ENCODE data around the gene TMEM61.

The TMEM61 gene

DNA sequence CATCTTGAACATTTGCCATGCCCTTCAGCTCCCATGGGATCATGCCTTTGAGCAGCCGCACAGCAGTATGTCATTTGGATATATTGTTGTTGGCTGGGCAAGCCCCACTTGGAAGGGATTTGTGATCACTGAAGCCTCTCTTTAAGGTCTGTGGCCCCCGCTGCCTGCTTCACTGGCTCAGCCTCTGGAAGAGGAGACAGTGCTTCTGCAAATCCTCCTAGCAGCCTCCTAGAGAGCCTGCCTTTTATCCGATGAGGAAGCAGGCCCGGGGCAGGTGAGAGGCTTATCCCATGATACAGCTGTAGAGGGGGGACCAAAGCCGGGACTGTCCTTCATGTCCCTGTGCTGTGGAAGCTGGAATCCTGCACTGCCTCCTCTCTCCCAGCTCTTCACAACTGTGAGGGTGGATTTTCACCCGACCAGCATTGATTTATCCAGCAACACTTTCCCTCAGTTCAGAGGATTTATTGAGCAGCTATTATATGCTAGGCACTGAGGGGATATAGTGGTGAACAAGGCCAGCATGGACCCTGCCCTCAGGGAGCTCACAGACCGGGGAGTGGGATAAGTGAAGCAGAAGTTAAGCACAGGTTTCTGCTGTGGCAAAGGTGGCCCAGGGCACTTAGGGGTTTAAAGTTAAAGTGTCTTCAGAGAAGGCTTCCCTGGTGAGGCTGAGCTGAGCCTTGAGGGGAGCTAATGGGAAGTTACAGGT is 3.9 kb downstream of the TMEM61 start:
- in situ Hi-C loops (cut with HindIII; ENCODE audit: low sequenced_read_pairs), result no loop called here

DNA sequence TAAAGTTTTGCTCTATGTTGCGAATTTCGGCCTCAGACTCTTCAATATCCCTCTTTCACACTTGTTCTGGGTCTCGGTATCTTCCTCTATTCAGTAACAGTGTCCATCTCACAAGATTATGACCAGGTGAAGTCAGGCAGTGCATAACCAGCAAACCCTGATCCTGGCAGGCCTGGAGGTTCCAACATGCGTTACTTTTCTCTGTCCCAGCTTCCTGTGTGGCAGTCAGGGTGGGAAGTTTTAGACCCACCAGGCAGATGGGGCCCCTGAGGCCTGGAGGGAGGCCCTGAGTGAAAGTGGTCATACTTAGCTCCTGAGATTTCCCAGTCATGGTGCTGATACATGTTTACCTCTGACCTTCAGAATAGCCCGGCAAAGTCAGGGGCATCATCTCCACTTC is 5.1 kb downstream of the TMEM61 start:
- in situ Hi-C loops (cut with HindIII; ENCODE audit: low sequenced_read_pairs), result no loop called here

DNA sequence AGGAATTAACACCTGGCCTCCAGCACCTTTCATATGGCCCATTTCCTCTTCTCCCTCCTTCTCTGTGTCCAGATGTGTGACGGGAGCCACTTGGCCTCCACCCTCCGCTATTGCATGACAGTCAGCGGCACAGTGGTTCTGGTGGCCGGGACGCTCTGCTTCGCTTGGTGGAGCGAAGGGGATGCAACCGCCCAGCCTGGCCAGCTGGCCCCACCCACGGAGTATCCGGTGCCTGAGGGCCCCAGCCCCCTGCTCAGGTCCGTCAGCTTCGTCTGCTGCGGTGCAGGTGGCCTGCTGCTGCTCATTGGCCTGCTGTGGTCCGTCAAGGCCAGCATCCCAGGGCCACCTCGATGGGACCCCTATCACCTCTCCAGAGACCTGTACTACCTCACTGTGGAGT is 5.6 kb downstream of the TMEM61 start:
- in situ Hi-C loops (cut with HindIII; ENCODE audit: low sequenced_read_pairs), result no loop called here

DNA sequence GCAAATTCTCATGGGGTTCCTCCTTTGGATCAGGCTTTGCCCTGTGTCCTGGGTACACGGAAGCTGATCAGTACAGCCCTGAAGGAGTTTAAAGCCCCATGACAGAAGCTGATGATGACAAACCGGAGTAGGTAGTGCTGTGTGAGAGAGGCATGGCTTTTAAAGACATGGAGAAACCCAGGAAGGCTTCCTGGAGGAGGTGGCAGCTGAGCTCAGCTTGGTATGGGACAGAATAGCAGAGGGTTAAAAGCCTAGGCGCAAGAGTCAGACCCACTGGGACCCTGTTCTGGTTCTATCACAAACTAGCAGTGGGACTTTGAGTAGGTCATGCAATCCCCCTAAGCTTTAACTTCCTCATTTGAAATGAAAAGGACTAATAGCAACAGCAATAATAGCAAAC is 6.1 kb downstream of the TMEM61 start:
- in situ Hi-C loops (cut with HindIII; ENCODE audit: low sequenced_read_pairs), result no loop called here

DNA sequence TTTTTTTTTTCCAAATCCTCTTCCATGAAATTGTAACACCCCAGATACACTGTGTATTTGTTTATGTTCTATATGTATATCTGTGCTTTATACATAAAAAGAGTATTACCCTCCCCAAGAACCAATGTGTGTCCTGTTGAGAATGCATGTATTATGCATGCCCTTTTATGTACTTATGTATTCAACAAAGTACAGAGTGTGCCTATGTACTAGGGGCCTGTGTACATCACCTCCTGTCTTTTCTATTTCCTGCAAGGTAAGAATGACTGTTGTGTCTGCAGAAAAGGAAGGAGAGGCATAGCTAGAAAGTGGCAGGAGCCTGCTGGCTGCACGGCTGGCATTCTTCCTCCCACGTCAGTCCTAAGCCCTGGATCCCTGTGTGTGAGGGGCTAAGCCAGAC is 7.0 kb downstream of the TMEM61 start:
- in situ Hi-C loops (cut with HindIII; ENCODE audit: low sequenced_read_pairs), result no loop called here

DNA sequence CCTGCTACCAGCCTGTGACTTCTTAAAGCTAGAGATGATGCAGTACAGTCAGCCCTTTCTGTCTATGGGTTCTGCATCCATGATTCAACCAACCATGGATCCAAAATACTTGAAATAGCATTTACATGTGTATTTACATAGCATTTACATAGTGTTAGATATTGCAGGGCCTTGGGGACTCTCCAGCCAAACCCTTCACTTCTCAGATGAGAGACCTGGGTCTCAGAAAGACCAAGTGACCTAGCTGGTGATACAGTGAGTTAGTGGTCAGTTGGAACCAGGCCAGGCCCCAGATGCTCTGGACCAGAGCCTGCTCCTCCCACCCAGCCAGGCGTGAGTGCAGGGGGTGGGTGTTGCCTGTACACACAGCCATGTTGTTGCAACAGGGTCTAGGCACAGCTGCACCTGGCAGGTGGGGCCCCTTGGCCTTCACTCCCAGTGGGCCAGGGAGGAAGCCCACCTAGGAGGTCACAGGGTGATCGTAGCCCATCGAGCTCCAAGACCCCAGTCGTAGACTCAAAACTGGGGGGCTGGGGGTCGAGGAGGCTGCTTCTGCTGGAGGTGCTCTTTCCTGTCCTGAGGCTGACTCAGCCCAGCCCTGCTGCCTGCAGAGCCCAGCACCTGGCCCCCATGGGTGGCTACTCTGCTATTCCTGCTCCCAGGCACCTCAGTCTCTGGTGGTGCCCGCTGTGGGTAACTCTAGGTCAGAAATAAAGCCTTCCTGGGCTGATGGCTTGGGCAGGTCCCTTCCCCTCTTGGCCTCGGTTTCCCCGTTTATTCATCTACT is 7.7 kb downstream of the TMEM61 start:
- in situ Hi-C loops (cut with HindIII; ENCODE audit: low sequenced_read_pairs), result no loop called here

DNA sequence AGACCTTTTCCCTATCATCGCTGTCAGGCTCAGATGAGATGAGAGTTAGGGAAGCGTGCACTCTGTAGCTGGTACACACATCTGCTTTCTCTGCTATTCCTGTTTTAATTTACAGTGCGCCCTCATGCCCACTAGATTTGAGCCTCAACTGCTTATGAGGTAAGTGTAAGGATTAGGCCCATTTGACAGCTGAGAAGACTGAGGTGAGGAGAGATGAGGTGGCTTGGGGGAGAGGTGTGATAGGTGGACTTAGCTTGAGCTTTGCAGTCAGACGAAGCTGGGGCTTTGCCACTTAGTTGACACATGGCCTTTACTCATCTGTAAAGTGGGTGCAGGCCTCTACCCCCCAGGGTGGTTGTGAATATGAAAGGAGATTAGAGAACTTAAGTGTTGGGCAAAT is 8.5 kb downstream of the TMEM61 start:
- in situ Hi-C loops (cut with HindIII; ENCODE audit: low sequenced_read_pairs), result no loop called here

DNA sequence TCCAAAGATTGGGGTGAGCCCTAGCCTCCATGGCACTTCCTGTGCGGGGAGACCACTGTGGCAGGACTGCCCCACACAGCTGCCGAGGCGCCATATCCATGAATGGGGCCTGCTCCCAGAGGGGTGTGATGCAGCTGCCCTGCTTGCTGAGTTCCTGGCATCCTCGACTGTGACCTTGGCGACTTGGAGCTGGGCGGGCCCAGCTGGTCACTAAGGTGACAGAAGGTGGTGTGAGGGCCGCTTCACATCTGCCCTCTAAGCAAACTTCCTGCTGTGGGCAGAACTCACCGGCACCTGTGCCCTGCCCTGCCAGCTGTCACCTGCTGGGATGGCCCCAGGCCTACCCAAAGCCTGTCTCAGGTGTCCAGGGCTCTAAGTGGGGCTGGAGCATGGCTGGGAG is 9.0 kb downstream of the TMEM61 start:
- in situ Hi-C loops (cut with HindIII; ENCODE audit: low sequenced_read_pairs), result no loop called here

DNA sequence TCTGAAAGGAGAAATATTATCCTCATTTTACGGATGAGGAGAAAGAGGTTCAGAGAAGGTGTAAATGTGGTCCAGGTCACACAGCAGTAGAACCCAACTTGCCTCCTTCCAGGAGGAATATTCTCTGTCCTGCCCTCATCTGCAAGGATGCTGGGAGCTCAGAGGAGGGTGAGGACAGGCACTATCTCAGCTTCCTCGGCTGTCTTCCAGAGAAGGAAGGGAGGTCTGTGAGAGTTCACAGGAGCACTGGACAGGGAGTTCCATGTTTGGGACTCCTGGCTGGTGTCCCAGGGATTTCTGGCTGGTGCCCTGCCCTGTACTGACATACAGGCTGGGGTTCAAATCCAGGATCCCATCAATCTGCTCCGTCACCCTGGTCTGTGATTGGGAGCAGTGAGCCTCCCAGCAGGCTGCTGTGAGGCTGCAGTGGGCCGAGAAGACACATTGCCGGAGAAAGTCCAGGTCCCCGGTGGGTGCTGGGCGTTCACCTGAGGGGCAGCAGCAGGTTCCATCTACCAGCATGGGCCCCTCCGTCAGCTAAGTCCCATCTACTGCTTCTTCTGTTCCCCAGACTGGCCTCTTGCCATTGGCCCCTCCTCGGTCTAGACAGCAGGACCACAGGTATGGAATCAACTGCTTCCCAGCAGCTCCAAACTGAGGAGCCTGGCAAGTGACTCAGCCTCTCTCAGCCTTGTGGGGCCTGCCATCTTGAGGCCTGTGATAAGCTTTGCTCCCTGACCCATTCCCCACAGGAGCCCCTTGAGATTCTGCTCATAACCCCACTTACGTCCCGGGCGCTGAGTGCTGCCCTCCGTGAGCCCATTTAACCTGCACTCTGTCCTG is 9.8 kb downstream of the TMEM61 start:
- in situ Hi-C loops (cut with HindIII; ENCODE audit: low sequenced_read_pairs), result loop anchor here (5.0 kb wide), 2 partner anchors 43 to 57 kb away; no protein-coding TSS in a partner anchor

DNA sequence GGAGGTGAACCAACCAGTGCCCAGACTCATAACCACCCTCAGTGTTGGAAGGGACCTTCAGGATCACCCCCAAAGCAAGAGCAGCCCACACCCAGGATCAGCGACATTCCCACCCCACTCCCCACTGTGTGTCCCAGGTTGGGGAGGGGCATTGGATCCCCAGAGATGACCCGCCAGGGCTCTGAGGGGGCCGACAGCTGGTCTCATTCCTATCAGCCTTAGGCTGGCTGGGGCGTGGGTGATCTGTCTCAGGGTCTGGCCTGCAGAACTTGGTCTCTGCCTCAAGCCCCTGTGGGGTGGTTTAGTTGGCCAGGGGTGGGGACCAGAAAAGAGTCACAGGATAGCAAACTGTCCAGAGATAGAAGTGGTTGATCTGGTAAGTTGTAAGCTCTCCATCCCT is 10.5 kb downstream of the TMEM61 start:
- in situ Hi-C loops (cut with HindIII; ENCODE audit: low sequenced_read_pairs), result loop anchor here (5.0 kb wide), 2 partner anchors 44 to 56 kb away; no protein-coding TSS in a partner anchor

DNA sequence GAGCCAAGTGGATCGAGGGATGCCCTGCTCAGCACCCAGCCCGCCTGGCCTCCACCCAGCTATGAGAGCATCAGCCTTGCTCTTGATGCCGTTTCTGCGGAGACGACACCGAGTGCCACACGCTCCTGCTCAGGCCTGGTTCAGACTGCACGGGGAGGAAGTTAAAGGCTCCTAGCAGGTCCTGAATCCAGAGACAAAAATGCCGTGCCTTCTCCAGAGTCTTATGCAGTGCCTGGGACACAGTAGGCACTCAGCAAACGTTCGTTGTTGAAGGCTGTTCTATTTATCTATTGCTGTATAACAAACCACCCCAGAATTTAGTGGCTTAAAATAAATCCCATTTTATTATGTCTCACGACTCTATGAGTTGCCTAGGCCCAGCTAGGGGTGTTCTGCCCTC is 11.5 kb downstream of the TMEM61 start:
- in situ Hi-C loops (cut with HindIII; ENCODE audit: low sequenced_read_pairs), result loop anchor here (5.0 kb wide), 2 partner anchors 45 to 55 kb away; no protein-coding TSS in a partner anchor

DNA sequence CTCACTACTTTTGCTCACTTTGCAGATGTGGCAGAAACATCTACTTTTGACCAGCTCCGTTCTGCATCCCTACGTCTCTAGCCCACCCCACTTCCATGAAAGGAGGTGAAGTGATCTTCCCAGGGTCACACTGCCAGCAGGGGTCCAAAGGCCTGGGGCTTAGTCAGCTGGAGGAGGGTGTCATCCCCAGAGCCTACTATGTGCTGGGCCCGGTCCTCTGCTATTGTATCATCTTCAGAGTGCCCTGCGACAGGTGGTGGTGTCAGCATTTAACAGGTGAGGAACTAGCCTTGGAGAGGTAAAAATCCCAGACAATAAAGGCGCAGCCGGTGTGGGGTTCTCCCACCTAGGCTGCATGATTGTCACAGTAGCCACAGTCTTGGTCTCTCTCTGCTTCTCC is 12.7 kb downstream of the TMEM61 start:
- in situ Hi-C loops (cut with HindIII; ENCODE audit: low sequenced_read_pairs), result loop anchor here (5.0 kb wide), 2 partner anchors 46 to 54 kb away; no protein-coding TSS in a partner anchor

DNA sequence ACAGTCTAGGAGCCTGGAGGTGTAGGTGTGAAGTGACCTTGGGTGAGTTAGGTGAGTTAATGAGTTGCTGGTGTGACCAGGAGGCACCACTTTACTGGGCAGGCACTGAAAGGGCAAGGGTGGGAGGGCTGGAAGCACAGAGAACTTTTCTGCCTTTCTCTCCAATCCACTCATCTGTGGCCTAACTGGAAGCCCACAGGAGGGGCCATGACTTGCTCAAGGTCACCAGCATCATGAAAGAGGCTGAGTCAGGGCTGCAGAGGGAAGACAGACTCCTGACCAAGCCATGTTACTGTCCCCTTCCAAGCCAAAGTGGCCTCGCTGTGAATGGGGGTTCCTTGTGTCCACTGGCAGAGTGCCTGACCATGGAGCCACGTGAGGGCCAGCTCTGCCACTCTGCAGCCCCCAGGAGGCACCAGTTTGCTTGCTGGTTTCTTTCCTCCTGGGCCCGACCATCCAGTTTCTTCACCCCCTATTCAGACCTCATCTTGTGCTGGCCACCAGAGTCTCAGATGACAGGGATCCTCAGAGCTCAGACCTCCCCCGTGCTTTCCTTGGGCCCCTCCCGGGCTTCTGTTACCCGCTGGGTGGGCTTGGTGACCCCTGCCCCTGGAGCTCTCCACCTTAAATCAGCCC is 14.0 kb downstream of the TMEM61 start:
- in situ Hi-C loops (cut with HindIII; ENCODE audit: low sequenced_read_pairs), result loop anchor here (5.0 kb wide), 2 partner anchors 47 to 53 kb away; no protein-coding TSS in a partner anchor

DNA sequence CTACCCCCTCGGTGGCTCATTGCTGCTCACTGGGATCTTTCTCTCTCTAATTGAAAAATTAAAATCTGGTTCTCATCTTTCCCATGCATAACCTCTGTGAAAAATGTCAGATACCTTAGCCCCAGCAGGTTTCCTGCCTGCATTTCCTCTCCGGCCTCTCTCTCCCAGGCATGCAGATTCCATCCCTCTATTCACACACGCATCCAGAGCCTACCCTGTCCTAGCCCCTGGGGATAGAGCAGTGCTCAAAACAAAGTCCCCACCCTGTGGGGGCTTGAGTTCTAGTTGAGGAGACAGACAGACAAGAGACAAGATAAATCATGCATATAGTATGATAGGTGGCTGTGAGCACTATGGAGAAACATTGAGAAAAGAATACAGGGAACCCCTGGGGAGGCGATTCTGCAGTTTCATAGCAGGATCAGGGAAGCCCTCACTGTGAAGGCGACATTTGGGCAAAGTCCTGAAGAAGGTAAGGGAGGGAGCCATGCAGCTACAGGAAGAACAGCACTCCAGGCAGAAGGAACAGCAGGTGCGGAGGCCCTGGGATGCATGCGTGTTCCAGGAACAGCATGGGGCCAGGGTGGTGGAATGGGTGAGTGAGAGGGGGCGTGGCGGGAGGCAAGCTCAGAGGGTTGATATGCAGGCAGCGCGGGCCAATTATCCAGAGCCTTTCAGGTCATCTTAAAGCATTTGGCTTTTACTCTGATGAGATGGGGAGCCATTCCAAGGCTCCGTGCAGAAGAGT is 14.8 kb downstream of the TMEM61 start:
- in situ Hi-C loops (cut with HindIII; ENCODE audit: low sequenced_read_pairs), result no loop called here

DNA sequence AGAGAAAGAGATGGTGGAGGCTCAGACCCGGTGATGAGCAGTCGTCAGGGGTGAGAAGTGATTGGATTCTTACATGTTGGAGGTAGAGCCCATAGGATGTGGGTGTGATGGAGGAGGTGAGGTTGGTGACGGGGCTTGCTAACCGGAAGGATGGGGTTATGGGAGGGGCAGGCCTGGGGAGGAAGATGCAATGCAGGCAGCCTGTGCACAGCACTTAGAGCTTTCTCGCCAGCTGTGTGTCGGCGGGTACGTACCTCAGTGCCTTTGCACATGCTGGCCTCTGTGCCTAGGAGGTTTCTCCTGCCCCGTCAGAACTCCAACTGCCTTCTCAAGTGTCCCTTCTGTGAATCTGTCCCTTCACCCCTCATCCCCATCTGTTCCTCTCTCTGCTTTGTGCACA is 15.4 kb downstream of the TMEM61 start:
- in situ Hi-C loops (cut with HindIII; ENCODE audit: low sequenced_read_pairs), result no loop called here

DNA sequence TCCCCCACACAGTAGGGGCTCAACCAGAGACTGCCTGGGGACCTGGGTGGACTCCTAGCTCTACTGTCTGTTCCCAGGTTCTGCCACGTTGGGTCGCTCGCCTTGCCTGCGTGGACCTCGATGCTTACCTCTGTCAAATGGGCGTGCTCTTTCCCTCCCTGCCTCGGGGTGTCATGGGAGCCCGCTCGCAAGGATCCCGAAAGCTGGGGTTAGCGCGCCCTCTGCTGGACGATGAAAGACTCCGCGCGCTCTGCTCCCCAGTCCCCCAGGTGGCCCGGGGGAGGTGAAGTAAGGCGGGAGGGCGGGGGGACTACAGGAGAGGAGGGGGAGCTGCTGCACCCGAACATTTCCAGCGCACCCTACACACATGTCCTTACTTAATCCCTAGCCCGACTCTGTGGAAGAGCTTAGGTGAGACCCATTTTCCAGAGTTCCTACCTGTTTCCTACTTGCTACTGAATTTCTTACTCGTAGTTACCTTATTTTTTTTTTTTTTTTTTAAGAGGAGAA is 16.0 kb downstream of the TMEM61 start:
- in situ Hi-C loops (cut with HindIII; ENCODE audit: low sequenced_read_pairs), result no loop called here

DNA sequence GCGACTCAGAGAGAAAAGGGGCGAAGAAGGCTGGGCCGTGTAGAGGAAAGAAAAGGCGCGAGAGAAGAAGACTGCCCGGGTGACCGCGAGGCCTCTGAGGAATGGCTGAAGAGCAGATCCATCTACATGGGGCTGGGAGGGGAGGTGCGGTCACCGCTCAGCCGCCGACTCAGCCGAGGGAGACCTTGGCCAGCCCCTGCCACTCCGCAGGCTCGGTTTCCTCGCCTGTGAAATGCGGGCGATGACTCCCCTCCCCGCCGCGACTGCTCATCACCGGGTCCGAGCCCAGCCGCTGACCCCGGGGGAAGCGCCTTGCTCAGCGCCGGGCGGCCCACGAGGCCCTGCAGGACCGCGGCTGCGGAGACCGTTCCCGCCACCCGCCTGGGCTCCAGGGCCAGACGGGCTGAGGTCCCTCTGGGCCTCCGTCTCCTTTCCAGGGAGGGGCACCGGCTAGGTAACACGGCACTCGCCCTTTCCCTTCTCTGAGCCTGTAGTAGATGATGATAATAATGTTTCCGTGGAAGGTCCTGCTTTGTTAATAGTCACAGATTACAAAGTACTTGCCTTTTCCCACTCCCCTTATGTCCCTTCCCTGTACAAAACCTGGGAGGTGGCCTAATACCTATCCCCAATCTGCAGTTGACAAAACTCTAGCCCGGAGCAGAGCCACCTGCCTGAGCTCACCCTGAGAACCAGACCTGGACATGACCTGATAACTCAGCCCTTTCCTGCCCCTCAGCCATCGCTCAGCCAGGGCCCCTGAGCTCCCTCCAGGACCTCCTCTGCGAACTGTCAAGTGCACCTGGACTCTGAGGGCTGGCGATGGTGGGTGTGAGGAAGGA is 16.7 kb downstream of the TMEM61 start:
- in situ Hi-C loops (cut with HindIII; ENCODE audit: low sequenced_read_pairs), result no loop called here

DNA sequence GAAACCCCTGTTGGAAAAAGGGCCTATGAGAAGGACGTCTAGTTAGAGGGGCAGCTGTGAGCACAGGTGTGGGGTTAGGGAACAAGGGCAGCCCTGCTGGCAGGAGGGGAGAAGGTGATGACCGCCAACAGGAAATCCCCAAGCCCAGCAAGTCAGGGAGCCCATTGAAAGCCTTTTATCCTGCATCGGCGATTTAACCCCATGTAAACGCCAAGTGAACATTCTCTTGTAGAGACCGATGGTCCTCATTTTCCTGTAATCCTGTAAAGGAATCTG is 17.2 kb downstream of the TMEM61 start:
- in situ Hi-C loops (cut with HindIII; ENCODE audit: low sequenced_read_pairs), result no loop called here

DNA sequence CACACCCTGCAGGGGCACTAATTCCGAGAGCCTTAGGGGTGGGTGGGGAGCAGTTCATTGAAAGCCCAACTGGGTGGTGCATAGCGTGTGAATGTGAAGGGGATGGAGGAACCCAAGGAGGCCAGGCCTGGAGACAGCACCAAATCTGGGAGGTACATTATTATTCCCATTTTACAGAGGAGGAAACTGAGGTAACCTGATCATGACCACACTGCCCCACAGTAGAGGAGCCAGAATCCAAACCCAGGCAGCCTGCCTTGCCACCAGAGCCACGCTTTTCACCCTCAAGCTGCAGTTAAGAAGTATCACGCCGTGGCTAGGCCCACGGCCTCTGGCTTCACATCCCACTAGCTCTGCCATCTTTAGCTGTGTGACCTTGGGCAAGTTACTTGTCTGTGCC is 17.7 kb downstream of the TMEM61 start:
- in situ Hi-C loops (cut with HindIII; ENCODE audit: low sequenced_read_pairs), result no loop called here

Data from endothelial cell of hepatic sinusoid (primary cell).